GM06990 (cell line): Measurements from ENCODE around the gene NACA2.

Source experiments
- DNase-seq: peaks from one replicate; pipeline ENCODE4 v3.0.0-alpha.2; 2011; ENCODE audit not compliant: insufficient read length; ENCODE audit errors: extremely low read depth
- H3K27me3 ChIP-seq: replicated peaks from 2 replicates; pipeline ENCODE4 v1.6.0; 2011; ENCODE audit warnings: low read length; ENCODE audit not compliant: control insufficient read depth, insufficient read depth
- H3K36me3 ChIP-seq: 2 replicates; pipeline ENCODE4 v1.5.1; 2011; ENCODE audit warnings: low read length; ENCODE audit not compliant: control insufficient read depth, insufficient read depth
- H3K4me3 ChIP-seq: replicated peaks from 2 replicates; pipeline ENCODE4 v1.5.1; 2011; ENCODE audit warnings: low read depth, mild to moderate bottlenecking, control low read depth, low read length
- TF ChIP-seq, protein P1 (sequence below): IDR thresholded peaks from 2 replicates; pipeline ENCODE4 v1.5.1; 2011; ENCODE audit warnings: low read length, control low read depth, mild to moderate bottlenecking, inconsistent platforms; ENCODE audit not compliant: insufficient read depth, poor library complexity, severe bottlenecking

NACA2 gene

DNA sequence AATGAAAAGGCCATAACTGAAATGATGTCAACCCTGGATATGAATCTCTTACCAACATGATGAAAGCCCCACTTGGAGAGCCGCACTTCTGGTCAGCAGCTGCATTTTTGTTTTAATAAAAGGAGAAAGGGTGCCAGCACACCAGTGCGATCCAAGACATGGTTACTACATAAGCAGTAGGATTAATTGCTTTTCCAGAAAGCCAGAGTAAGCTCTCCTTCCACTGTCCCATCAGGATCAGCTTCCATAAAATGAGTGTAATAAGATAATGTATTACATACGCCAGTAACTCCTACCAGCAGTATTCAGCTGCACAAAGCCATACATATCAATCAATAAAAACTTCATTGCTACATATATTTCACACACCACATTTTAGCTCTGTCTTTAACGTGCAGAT lies 26.3 kb upstream of the NACA2 start:
- H3K27me3 ChIP-seq = no peaks in the 10 kb centered on the region
- DNase-seq = no peak
- no peaks in the 10 kb centered on the region for H3K36me3 ChIP-seq
- TF ChIP-seq, protein P1, sequence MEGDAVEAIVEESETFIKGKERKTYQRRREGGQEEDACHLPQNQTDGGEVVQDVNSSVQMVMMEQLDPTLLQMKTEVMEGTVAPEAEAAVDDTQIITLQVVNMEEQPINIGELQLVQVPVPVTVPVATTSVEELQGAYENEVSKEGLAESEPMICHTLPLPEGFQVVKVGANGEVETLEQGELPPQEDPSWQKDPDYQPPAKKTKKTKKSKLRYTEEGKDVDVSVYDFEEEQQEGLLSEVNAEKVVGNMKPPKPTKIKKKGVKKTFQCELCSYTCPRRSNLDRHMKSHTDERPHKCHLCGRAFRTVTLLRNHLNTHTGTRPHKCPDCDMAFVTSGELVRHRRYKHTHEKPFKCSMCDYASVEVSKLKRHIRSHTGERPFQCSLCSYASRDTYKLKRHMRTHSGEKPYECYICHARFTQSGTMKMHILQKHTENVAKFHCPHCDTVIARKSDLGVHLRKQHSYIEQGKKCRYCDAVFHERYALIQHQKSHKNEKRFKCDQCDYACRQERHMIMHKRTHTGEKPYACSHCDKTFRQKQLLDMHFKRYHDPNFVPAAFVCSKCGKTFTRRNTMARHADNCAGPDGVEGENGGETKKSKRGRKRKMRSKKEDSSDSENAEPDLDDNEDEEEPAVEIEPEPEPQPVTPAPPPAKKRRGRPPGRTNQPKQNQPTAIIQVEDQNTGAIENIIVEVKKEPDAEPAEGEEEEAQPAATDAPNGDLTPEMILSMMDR = no peak
- no peak overlapping the region for H3K4me3 ChIP-seq

DNA sequence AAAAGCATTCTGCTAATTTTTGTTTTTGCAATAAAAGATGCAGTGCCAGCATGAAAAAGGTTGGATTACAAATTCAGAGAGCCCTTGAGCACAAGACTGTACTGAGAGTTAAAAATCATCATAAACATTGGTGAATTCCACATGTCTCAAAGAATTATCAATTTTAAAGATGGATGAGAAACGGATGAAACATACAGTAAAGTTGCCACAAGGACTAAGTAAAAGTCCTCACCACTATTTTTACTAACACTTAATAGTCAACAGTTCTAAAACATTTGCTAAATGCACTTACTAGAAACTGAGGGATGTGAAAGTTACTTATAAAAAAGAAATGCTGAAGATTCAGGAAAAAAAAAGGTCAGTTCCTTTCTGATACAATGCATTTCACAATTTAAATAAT lies 25.8 kb upstream of the NACA2 start:
- TF ChIP-seq, protein P1 = no peak
- H3K4me3 ChIP-seq = no peak overlapping the region

DNA sequence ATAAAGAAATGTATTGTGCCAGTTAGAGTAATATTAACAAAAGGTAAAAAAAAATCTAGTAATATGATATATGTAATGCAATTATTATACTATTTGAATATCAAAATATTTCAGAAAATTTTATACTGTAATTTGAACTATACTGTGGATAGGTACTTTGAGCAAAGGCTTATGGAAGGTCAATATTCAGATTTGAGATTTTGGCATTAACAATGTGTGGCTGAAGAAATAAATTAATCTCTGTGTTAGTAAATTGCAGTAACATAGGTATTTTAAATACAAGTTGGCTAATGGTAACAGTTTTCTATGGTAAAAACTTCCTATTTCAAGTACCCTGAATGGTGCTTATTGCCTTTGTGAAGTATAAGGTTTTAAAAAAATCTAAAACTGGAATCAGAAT lies 23.2 kb upstream of the NACA2 start:
- H3K36me3 ChIP-seq = no peaks in the 10 kb centered on the region
- no peak overlapping the region for H3K4me3 ChIP-seq
- TF ChIP-seq, protein P1 = no peak
- H3K27me3 ChIP-seq = no peaks in the 10 kb centered on the region
- DNase-seq = no peak

More for the DNA sequence above, 25.8 kb upstream of the NACA2 start:
- no peak for DNase-seq
- Histone ChIP-seq H3K27me3 (no peaks in the 10 kb centered on the region), H3K36me3 (no peaks in the 10 kb centered on the region)

DNA sequence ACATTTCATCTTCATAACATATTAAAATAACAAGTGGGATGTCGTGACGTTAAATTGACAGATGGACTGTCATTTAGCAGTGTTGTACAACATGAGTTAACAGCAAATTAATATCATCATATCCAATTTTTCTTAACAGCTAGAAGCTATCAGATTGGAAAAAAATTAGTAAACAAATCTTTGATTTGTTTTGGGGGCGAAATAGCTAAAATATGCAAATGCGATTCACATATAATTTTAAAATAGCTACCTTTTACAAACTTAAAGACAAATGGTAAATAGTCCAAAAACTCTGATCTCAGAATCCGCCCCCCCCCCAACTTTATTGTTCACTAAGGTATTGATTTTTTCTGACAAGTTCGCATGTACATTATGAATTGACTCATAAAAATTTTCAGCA lies 20.3 kb upstream of the NACA2 start:
- DNase-seq = no peak
- TF ChIP-seq, protein P1 = no peak
- no peaks in the 10 kb centered on the region for H3K27me3 ChIP-seq
- no peaks in the 10 kb centered on the region for H3K36me3 ChIP-seq
- H3K4me3 ChIP-seq = no peak overlapping the region

DNA sequence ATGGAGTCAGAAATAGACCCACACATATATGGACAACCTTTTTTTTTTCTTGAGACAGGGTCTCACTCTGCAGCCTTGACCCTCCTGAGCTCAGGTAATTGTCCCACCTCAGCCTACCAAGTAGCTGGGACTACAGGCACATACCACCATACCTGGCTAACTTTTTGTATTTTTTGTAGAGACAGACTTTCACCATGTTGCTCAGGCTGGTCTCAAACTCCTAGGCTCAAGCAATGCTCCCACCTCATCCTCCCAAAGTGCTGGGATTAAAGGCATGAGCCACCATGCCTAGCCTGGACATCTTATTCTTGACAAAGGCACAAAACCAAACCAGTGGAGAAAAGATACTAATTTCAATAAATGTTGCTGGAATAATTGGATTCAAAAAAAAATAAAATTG lies 14.7 kb upstream of the NACA2 start:
- TF ChIP-seq, protein P1 = no peak
- H3K36me3 ChIP-seq = no peaks in the 10 kb centered on the region
- no peak for DNase-seq
- H3K27me3 ChIP-seq = no peaks in the 10 kb centered on the region
- no peak overlapping the region for H3K4me3 ChIP-seq

DNA sequence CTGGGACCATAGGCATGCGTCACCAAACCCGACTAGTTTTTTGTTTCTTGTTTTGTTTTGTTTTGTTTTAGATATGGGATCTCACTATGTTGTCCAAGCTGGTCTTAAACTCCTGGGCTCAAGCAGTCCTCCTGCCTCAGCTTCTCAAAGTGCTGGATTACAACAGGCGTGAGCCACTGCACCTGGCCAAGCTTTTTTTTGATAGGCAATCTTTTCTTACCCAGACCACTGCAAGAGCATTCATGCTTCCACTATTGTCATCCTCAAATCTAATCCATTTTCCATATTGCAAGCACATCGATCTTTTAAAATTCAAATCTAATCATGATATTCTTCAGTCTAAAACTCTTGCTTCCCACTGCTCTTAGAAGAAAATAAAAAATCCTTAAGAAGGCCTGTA lies 10.3 kb upstream of the NACA2 start:
- DNase-seq = no peak
- TF ChIP-seq, protein P1 = no peak
- H3K4me3 ChIP-seq = no peak overlapping the region

More for the DNA sequence above, 10.3 kb upstream of the NACA2 start:
- no peaks in the 10 kb centered on the region for H3K36me3 ChIP-seq
- H3K27me3 ChIP-seq = no peaks in the 10 kb centered on the region; the same call in 1 of the 2 replicates
